ENCODE measurements around the gene MMP20. TPM values are rescaled to one million over a fixed set of nuclear protein-coding genes. Genes with fewer than 3 reads are reported as not detected.

Gene MMP20
- polyA plus RNA-seq, 4 donors = not detected

- DNase-seq (ENCODE audit: low read depth in 4 of 4, low spot score in 2 of 4) = no peak
Observed at GRCh38 chr11:102623998-102624397, 1.1 kb downstream of the MMP20 start.

GRCh38 chr11:102623128-102623527, 2.0 kb downstream of the MMP20 start:
- no peak for DNase-seq (ENCODE audit: low read depth in 4 of 4, low spot score in 2 of 4)

- DNase-seq (ENCODE audit: low read depth in 4 of 4, low spot score in 2 of 4) = no peak
Observed at GRCh38 chr11:102622258-102622657, 2.9 kb downstream of the MMP20 start.

- no peak for DNase-seq (ENCODE audit: low read depth in 4 of 4, low spot score in 2 of 4)
Observed at GRCh38 chr11:102620818-102621561, 4.1 kb downstream of the MMP20 start.

- no peak for DNase-seq (ENCODE audit: low read depth in 4 of 4, low spot score in 2 of 4)
Observed at GRCh38 chr11:102620179-102620578, 5.0 kb downstream of the MMP20 start.

GRCh38 chr11:102617466-102618008, 7.6 kb downstream of the MMP20 start:
- DNase-seq (ENCODE audit: low read depth in 4 of 4, low spot score in 2 of 4) = no peak

- DNase-seq (ENCODE audit: low read depth in 4 of 4, low spot score in 2 of 4) = no peak
Observed at GRCh38 chr11:102615894-102616432, 9.2 kb downstream of the MMP20 start.

- no peak for DNase-seq (ENCODE audit: low read depth in 4 of 4, low spot score in 2 of 4)
Observed at GRCh38 chr11:102615077-102615893, 9.8 kb downstream of the MMP20 start.

- no peak for DNase-seq (ENCODE audit: low read depth in 4 of 4, low spot score in 2 of 4)
Observed at GRCh38 chr11:102614485-102614884, 10.6 kb downstream of the MMP20 start.

- DNase-seq (ENCODE audit: low read depth in 4 of 4, low spot score in 2 of 4) = no peak
Observed at GRCh38 chr11:102614031-102614430, 11.1 kb downstream of the MMP20 start.

GRCh38 chr11:102613450-102613849, 11.7 kb downstream of the MMP20 start:
- DNase-seq (ENCODE audit: low read depth in 4 of 4, low spot score in 2 of 4) = no peak

GRCh38 chr11:102611291-102611690, 13.8 kb downstream of the MMP20 start:
- no peak for DNase-seq (ENCODE audit: low read depth in 4 of 4, low spot score in 2 of 4)

- no peak for DNase-seq (ENCODE audit: low read depth in 4 of 4, low spot score in 2 of 4)
Observed at GRCh38 chr11:102610200-102610599, 14.9 kb downstream of the MMP20 start.

- no peak for DNase-seq (ENCODE audit: low read depth in 4 of 4, low spot score in 2 of 4)
Observed at GRCh38 chr11:102608699-102609098, 16.4 kb downstream of the MMP20 start.

GRCh38 chr11:102604875-102605274, 20.3 kb downstream of the MMP20 start:
- no peak for DNase-seq (ENCODE audit: low read depth in 4 of 4, low spot score in 2 of 4)

GRCh38 chr11:102604011-102604410, 21.1 kb downstream of the MMP20 start:
- DNase-seq (ENCODE audit: low read depth in 4 of 4, low spot score in 2 of 4) = no peak

GRCh38 chr11:102603576-102603975, 21.6 kb downstream of the MMP20 start:
- DNase-seq (ENCODE audit: low read depth in 4 of 4, low spot score in 2 of 4) = no peak

- DNase-seq (ENCODE audit: low read depth in 4 of 4, low spot score in 2 of 4) = no peak
Observed at GRCh38 chr11:102603091-102603490, 22.0 kb downstream of the MMP20 start.

- DNase-seq (ENCODE audit: low read depth in 4 of 4, low spot score in 2 of 4) = no peak
Observed at GRCh38 chr11:102600666-102601065, 24.5 kb downstream of the MMP20 start.

GRCh38 chr11:102599642-102600261, 25.4 kb downstream of the MMP20 start:
- DNase-seq (ENCODE audit: low read depth in 4 of 4, low spot score in 2 of 4) = no peak

- no peak for DNase-seq (ENCODE audit: low read depth in 4 of 4, low spot score in 2 of 4)
Observed at GRCh38 chr11:102598272-102598671, 26.9 kb downstream of the MMP20 start.

Measured in left renal cortex interstitium (tissue), 4 donors.